ENCODE measurements around the gene DGKA.

DGKA gene

GRCh38 chr12:55972911-55973598, 42.1 kb downstream of the DGKA start:
- Histone ChIP-seq H3K36me3 (ENCODE audit: control insufficient read depth in 2 of 2, insufficient read depth in 1 of 2, low read length in 2 of 2) (peaks cover 10 to 68% of the 10 kb centered on the region in 2 experiments), H3K27ac (ENCODE audit: extremely low read depth, low read depth, low read length) (peak overlapping the region; percentile 43), H3K4me3 (ENCODE audit: low read depth, low read length) (peak overlapping the region; percentile 42), H3K4me1 (ENCODE audit: control insufficient read depth, insufficient read depth, low read length) (peaks cover 4% of the 10 kb centered on the region; the same call in 1 of the 2 replicates), H3K9me3 (ENCODE audit: control insufficient read depth, insufficient read depth, low read depth, low read length) (no peaks in the 10 kb centered on the region)
- POLR2A ChIA-PET = interaction anchor here (0.6 to 2.6 kb wide), 32 partner anchors 12 to 1612 kb away, joined by 3 to 66 read pairs (median 8); partner anchors contain the start of genes CD63, DNAJC14, NACA and ORMDL2
- CTCF ChIA-PET = interaction anchor here (0.6 to 3.0 kb wide), 10 partner anchors 17 to 254 kb away, joined by 3 to 30 read pairs (median 4); partner anchors contain the start of gene SUOX
- peak; percentile 95 for TF ChIP-seq ZNF211 (tag by site-specific recombination; IDR thresholded peaks at IDR 0.05; ENCODE audit: low read depth)
- TF ChIP-seq KLF10 (tag by site-specific recombination; IDR thresholded peaks at IDR 0.05) = no peak; the same call in 1 of the 2 replicates
- TF ChIP-seq ZBTB7A (tag by site-specific recombination; IDR thresholded peaks at IDR 0.05; ENCODE audit: low read depth) = peak; percentile 49; the same call in 1 of the 2 replicates
- TF ChIP-seq ZNF473 (tag by site-specific recombination; IDR thresholded peaks at IDR 0.05) = no peak
- TF ChIP-seq ZNF394 (tag by site-specific recombination; IDR thresholded peaks at IDR 0.05; ENCODE audit: borderline replicate concordance) = peak; percentile 23; the same call in 1 of the 2 replicates
- no peak for TF ChIP-seq ZNF510 (tag by site-specific recombination; IDR thresholded peaks at IDR 0.05; ENCODE audit: insufficient replicate concordance)
- no peak for TF ChIP-seq ZNF404 (tag by site-specific recombination; IDR thresholded peaks at IDR 0.05)
- peak; percentile 88 for TF ChIP-seq ZNF639 (tag by site-specific recombination; IDR thresholded peaks at IDR 0.05)
- 0 out of 2 replicates have a peak, but pooled peaks have one; percentile 24 for TF ChIP-seq ZNF223 (tag by site-specific recombination; IDR thresholded peaks at IDR 0.05)
- 0 out of 2 replicates have a peak, but pooled peaks have one; percentile 50 for TF ChIP-seq ZBTB11 (tag by site-specific recombination; conservative IDR thresholded peaks at IDR 0.05; ENCODE audit: low read depth)
- TF ChIP-seq ZBTB20 (tag by site-specific recombination; IDR thresholded peaks at IDR 0.05) = peak; percentile 97
- TF ChIP-seq ZBTB6 (tag by site-specific recombination; IDR thresholded peaks at IDR 0.05) = peak; percentile 91
- TF ChIP-seq PRDM1 (tag by site-specific recombination; IDR thresholded peaks at IDR 0.05) = peak; percentile 99
- no peak for TF ChIP-seq ZNF701 (tag by site-specific recombination; IDR thresholded peaks at IDR 0.05)
- TF ChIP-seq ZBTB8A (tag by site-specific recombination; IDR thresholded peaks at IDR 0.05) = peak; percentile 80
- no peak for TF ChIP-seq ZBTB26 (tag by site-specific recombination; optimal IDR thresholded peaks at IDR 0.05)
- no peak for TF ChIP-seq SP3 (tag by site-specific recombination; IDR thresholded peaks at IDR 0.05)
- peak; percentile 64 for TF ChIP-seq PATZ1 (tag by site-specific recombination; IDR thresholded peaks at IDR 0.05)
- peak; percentile 46; the same call in 1 of the 2 replicates for TF ChIP-seq ZNF157 (tag by site-specific recombination; IDR thresholded peaks at IDR 0.05)
- peak; percentile 52; the same call in 1 of the 2 replicates for TF ChIP-seq PRDM10 (tag by site-specific recombination; IDR thresholded peaks at IDR 0.05)
- no peak for TF ChIP-seq ZNF664 (tag by site-specific recombination; IDR thresholded peaks at IDR 0.05)
- TF ChIP-seq ZFHX2 (tag by site-specific recombination; conservative IDR thresholded peaks at IDR 0.05) = no peak
- no peak for TF ChIP-seq ZNF174 (tag by site-specific recombination; IDR thresholded peaks at IDR 0.05)
